HFF-Myc (cell line): ENCODE measurements around the gene FAM163A.

Source experiments
- DNase-seq: peaks from one replicate; pipeline ENCODE4 v3.0.0-alpha.2; 2011; ENCODE audit warnings: low read depth; ENCODE audit errors: extremely low read depth
- H3K4me3 ChIP-seq: replicated peaks from 2 replicates; pipeline ENCODE4 v1.5.1; 2011; ENCODE audit warnings: low read depth, mild to moderate bottlenecking, control low read depth, low read length
- TF ChIP-seq, protein P1 (sequence below): IDR thresholded peaks from 2 replicates; pipeline ENCODE4 v1.5.1; 2012; ENCODE audit warnings: mild to moderate bottlenecking, low read depth, low read length, control low read depth; ENCODE audit errors: missing control alignments

FAM163A gene

DNA sequence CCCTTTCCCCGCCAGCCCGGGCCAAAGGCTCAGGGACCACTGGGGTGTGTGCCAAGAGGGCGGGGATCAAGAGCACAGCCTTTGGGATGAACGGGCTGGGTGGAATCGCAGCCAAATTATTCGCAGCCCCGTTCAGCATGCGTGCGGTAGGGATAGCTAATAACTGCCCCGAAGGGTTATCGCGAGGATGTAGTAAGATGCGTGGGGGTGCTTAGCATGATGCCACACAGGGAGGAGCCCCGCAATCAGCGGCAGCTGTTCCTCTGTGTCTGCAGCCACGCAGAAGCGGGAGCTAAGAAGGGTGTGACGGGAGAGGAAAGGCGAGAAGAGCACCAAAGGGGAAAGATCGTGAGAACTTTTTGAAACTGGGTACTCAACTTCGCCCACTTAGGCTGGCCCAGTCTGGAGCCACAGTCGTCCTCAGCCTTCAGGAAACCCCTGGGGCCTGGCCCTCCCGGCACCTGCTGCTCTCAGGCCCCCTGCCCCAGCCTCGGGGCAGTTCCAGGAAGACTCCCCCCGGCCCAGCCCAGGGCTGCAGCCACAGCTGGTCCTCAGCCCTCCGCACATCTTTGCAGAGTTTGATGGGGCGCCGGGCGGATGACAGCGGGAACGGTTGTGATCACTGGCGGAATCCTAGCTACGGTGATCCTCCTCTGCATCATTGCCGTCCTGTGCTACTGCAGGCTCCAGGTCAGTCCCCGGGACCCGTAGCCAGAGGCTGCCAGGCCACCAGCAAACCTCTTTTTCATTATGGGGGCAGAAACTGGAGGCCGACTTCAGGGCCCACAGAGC, 69.6 kb downstream of the FAM163A start:
- TF ChIP-seq, protein P1, sequence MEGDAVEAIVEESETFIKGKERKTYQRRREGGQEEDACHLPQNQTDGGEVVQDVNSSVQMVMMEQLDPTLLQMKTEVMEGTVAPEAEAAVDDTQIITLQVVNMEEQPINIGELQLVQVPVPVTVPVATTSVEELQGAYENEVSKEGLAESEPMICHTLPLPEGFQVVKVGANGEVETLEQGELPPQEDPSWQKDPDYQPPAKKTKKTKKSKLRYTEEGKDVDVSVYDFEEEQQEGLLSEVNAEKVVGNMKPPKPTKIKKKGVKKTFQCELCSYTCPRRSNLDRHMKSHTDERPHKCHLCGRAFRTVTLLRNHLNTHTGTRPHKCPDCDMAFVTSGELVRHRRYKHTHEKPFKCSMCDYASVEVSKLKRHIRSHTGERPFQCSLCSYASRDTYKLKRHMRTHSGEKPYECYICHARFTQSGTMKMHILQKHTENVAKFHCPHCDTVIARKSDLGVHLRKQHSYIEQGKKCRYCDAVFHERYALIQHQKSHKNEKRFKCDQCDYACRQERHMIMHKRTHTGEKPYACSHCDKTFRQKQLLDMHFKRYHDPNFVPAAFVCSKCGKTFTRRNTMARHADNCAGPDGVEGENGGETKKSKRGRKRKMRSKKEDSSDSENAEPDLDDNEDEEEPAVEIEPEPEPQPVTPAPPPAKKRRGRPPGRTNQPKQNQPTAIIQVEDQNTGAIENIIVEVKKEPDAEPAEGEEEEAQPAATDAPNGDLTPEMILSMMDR = no peak
- no peak for DNase-seq
- H3K4me3 ChIP-seq = no peak overlapping the region

DNA sequence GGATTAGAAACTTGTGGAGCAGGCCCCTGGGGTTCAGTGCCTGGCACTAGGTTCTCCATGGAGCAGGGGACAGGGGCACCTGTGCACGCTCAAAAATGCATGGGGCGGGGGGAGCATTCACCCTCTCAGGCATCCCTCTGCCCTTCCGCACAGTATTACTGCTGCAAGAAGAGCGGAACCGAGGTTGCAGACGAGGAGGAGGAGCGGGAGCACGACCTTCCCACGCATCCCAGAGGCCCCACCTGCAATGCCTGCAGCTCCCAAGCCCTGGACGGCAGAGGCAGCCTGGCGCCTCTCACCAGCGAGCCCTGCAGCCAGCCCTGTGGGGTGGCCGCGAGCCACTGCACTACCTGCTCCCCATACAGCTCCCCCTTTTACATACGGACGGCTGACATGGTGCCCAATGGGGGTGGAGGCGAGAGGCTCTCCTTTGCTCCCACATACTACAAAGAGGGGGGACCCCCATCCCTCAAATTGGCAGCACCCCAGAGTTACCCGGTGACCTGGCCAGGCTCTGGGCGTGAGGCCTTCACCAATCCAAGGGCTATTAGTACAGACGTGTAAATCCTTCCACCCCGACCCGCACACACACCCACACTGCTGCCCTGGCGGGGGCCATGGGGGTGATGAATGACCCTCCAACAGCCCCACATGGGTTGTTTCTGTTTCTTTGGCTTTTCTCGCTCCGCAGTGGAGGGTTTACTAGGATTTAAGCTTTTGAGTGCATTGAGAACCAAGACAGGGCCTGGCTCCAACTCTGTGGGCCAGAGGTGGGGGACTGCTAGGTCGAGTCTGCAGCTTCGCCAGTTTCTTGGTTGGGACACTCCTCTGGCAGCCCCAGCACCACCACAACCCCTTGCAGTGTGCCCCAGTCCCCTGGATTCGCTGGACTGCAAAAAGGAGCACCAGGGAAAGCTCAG, 70.8 kb downstream of the FAM163A start:
- no peak overlapping the region for H3K4me3 ChIP-seq
- TF ChIP-seq, protein P1 = no peak
- no peak for DNase-seq

DNA sequence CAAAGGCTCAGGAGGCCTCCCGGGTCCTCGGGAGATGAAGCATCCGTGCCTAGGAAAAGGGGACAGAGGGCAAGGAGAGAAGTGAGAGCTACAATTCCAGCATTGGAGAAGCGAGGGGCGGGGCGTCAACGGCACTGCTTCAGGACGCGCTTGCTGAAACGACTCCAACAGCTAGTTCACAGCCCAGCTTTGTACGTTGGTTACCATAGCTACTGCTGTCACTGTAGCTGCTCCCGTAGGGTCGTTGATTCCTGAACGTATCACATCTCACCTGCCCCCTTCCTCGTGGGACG, 71.4 kb downstream of the FAM163A start:
- TF ChIP-seq, protein P1 = no peak
- DNase-seq = no peak
- peak overlapping the region; percentile 45 for H3K4me3 ChIP-seq

DNA sequence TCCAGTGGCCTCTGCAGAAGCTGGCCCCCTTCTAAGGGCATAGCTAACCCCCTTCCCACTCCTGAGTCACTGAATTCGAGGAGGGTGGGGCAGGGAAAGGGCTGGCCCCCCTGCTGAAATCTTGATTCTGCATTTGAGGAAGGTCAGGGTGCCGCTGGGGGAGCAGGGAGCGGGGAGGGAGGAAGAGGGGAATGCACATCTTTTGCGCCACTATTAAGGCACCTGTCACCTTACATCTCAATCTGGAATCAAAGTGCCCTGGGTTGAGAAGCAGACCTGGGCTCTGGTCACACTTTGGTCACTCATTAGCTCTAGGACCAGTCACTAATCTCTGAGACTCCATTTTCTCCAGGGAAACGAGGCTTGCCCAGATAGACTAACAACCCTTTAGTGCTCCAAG, 72.5 kb downstream of the FAM163A start:
- TF ChIP-seq, protein P1 = no peak
- H3K4me3 ChIP-seq = peak overlapping the region; percentile 45
- DNase-seq = no peak

DNA sequence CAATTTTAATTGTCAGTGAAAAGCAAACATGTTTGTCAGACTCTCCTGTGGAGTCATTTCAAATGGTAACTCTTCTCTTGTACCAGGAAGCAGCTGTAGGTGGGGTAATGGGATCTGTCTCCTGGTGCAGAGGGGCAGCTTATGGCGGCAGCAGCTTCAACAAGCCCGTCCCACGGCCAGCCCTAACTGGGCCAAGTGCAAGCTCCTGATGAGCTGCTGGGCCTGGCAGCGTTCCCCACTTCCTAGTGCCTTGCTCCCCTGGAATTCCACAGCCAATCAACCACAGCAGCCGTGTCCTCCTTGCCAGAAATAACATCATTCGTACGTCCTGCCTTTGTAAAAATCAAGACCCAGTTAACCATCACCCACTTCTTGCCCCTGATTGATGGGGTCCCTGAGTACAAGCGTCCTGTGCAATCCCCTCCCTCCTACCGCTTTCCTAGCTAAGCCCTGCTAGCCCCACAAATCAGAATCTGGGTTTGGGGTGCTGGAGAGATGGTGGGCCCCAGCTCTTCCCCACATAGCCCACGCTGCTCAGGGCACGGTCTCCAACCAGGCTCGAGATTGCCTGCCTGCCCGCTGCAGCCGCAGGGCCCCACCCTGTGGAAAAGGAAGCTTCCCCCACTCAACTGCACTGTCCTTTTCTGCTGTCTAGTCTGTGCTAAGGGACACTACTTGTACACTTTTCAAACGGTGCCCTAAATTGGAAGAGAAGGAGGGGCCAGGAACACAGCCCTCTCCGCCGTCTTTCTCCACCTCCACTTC, 73.3 kb downstream of the FAM163A start:
- TF ChIP-seq, protein P1 = no peak
- DNase-seq = no peak
- no peak overlapping the region for H3K4me3 ChIP-seq

DNA sequence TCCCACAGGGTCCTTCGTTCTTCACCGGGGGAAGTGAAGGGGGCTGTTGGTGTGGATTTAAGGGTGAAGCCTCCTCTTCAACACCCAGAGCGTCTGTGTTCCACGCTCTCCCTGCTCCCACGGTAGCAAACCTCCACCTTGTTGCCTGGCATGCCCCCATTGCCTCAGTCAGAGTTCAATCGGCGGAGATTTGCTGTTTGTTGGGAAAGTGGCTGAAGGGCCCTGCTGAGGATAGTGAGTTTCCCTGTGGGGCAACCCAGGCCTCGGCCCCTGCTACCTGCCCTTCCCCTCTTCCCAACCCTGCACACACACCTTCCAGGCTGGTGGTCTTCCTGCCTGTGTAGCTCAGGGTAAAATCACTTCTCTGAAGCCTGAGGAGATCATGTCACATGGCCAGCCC, 74.0 kb downstream of the FAM163A start:
- no peak overlapping the region for H3K4me3 ChIP-seq
- TF ChIP-seq, protein P1 = no peak

More for the DNA sequence above, 74.0 kb downstream of the FAM163A start:
- no peak for DNase-seq
